Neural cell (in vitro differentiated cells): ENCODE measurements around the gene SLC6A3. TPM values are rescaled to one million over a fixed set of nuclear protein-coding genes. Genes with fewer than 3 reads are reported as not detected.

Experiments
- H2AFZ ChIP-seq: fragments of 200-600, 300-800 bp; sonication (generic), shearing (Covaris generic); 2 replicates; pipeline ENCODE4 v1.6.0; 2014; ENCODE audit warnings: low read depth, mild to moderate bottlenecking, antibody characterized with exemption, low read length, moderate library complexity
- H3F3A ChIP-seq: fragments of 200-600 bp; shearing (Covaris generic); 2 replicates; pipeline ENCODE4 v1.6.1; 2016; ENCODE audit warnings: mild to moderate bottlenecking, moderate library complexity, mixed read lengths, antibody characterized with exemption, low read length; ENCODE audit not compliant: insufficient read depth, poor library complexity, severe bottlenecking
- H3K27ac ChIP-seq: fragments of 200-600, 300-800 bp; sonication (generic), shearing (Covaris generic); 2 replicates; pipeline ENCODE4 v1.5.1; 2014; ENCODE audit warnings: mild to moderate bottlenecking, low read length, moderate library complexity
- H3K27me3 ChIP-seq: fragments of 300-800, 200-600 bp; sonication (generic), shearing (Covaris generic); 2 replicates; pipeline ENCODE4 v1.6.0; 2014; ENCODE audit warnings: mild to moderate bottlenecking, low read depth, low read length, moderate library complexity; ENCODE audit not compliant: insufficient read depth
- H3K36me3 ChIP-seq: fragments of 300-800, 200-600 bp; sonication (generic), shearing (Covaris generic); 2 replicates; pipeline ENCODE4 v1.5.1; 2014; ENCODE audit warnings: mild to moderate bottlenecking, antibody characterized with exemption, low read length, moderate library complexity; ENCODE audit not compliant: insufficient read depth
- H3K4me2 ChIP-seq: fragments of 300-800, 200-600 bp; sonication (generic), shearing (Covaris generic); 2 replicates; pipeline ENCODE4 v1.6.0; 2014; ENCODE audit warnings: mild to moderate bottlenecking, low read length
- H3K4me3 ChIP-seq: fragments of 300-800, 200-600 bp; sonication (generic), shearing (Covaris generic); 2 replicates; pipeline ENCODE4 v1.5.1; 2014; ENCODE audit warnings: mild to moderate bottlenecking, low read length, moderate library complexity
- H3K79me2 ChIP-seq: fragments of 200-600 bp; shearing (Covaris generic); replicated peaks from 2 replicates; pipeline ENCODE4 v1.6.0; 2014; ENCODE audit warnings: mild to moderate bottlenecking, low read length, moderate library complexity; ENCODE audit not compliant: insufficient read depth
- H3K9ac ChIP-seq: fragments of 300-800, 200-600 bp; sonication (generic), shearing (Covaris generic); 2 replicates; pipeline ENCODE4 v1.6.1; 2016; ENCODE audit warnings: mild to moderate bottlenecking, low read length, mixed read lengths
- H3K9me2 ChIP-seq: fragments of 200-600 bp; shearing (Covaris generic); 2 replicates; pipeline ENCODE4 v1.6.1; 2016; ENCODE audit warnings: mild to moderate bottlenecking, low read length, mixed read lengths; ENCODE audit not compliant: insufficient read depth
- H3K9me3 ChIP-seq: fragments of 200-600, 300-800 bp; sonication (generic), shearing (Covaris generic); 2 replicates; pipeline ENCODE4 v1.6.1; 2016; ENCODE audit warnings: mild to moderate bottlenecking, mixed run types, low read length, moderate library complexity, mixed read lengths
- H4K20me1 ChIP-seq: fragments of 200-600 bp; shearing (Covaris generic); 2 replicates; pipeline ENCODE4 v1.6.1; 2016; ENCODE audit warnings: mild to moderate bottlenecking, mixed run types; ENCODE audit not compliant: insufficient read depth
- EP300 ChIP-seq: fragments of 450-650 bp; conservative IDR thresholded peaks from 2 replicates; pipeline ENCODE4 v1.6.1; 2014; ENCODE audit warnings: antibody characterized with exemption, mild to moderate bottlenecking, moderate library complexity; ENCODE audit not compliant: poor library complexity, severe bottlenecking
- EZH2 ChIP-seq: fragments of 200-600, 300-800 bp; shearing (Covaris generic), sonication (generic); IDR thresholded peaks from 2 replicates; pipeline ENCODE4 v1.6.1; 2014; ENCODE audit warnings: antibody characterized with exemption, low read length, borderline replicate concordance, mild to moderate bottlenecking; ENCODE audit not compliant: insufficient read depth, poor library complexity, severe bottlenecking
- MXI1 ChIP-seq: fragments of 450-650 bp; conservative IDR thresholded peaks from 2 replicates; pipeline ENCODE4 v1.6.1; 2014; ENCODE audit warnings: antibody characterized with exemption, mild to moderate bottlenecking; ENCODE audit not compliant: poor library complexity, severe bottlenecking
- POLR2AphosphoS5 ChIP-seq: IDR thresholded peaks from 2 replicates; pipeline ENCODE4 v1.6.1; 2012
- RAD21 ChIP-seq: fragments of 450-650 bp; conservative IDR thresholded peaks from 2 replicates; pipeline ENCODE4 v1.6.1; 2014; ENCODE audit warnings: antibody characterized with exemption, mild to moderate bottlenecking, moderate library complexity
- SMC3 ChIP-seq: fragments of 450-650 bp; conservative IDR thresholded peaks from 2 replicates; pipeline ENCODE4 v1.6.1; 2014; ENCODE audit warnings: antibody characterized with exemption, mild to moderate bottlenecking, moderate library complexity; ENCODE audit not compliant: poor library complexity
- TAF1 ChIP-seq: IDR thresholded peaks from 2 replicates; pipeline ENCODE4 v1.6.1; 2012; ENCODE audit warnings: low read depth
- polyA plus RNA-seq: library from polyadenylated mRNA; depleted of rRNA; stranded (reverse); fragments of >200 nt; gene quantifications from 2 replicates; pipeline ENCODE4 v1.2.3, GENCODE V29; 2014
- TF ChIP-seq, protein P1 (sequence below): IDR thresholded peaks from 2 replicates; pipeline ENCODE4 v1.6.1; 2012; ENCODE audit warnings: borderline replicate concordance
- TF ChIP-seq, protein P2 (sequence below): fragments of 450-650 bp; IDR thresholded peaks from 2 replicates; pipeline ENCODE4 v1.5.1; 2014; ENCODE audit warnings: antibody characterized with exemption, mild to moderate bottlenecking, moderate library complexity; ENCODE audit not compliant: poor library complexity, severe bottlenecking

The SLC6A3 gene
- polyA plus RNA-seq, 1 donor from 2014 or later, result 0.77 TPM

DNA sequence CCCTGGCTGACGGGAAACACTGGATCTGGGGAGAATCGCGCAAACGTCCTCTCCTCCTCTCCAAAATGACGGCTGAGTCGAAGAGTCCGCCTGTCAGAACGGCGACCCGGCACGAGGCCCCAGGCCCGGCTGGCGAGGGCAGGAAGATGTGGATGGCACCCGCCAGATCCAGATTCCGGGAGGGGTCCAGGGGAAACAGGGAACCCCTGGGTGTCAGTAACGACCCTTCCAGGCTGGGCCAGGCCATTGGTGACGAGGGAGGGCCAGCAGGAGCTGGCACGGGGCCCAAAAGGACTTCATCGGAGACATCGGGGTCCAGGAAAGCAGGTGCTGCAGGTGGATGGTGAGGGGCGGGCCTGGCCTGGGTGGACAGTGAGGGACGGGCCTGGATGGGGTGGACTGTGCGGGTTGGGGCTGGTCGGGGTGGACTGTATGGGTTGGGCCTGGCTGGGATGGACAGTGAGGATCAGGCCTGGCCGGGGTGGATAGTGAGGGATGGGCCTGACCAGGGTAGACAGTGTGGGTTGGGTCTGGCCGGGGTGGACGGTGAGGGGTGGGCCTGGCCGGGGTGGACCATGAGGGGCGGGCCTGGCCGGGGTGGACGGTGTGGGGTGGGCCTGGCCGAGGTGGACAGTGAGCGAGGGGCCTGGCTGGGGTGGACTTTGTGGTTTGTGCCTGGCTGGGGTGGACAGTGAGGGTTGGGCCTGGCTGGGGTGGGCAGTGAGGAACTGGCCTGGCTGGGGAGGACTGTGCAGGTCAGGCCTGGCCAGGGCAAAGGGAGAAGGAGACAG, 14.0 kb downstream of the SLC6A3 start:
- Histone ChIP-seq H3K79me2 (no peaks in the 10 kb centered on the region), H2AFZ (no peak overlapping the region), H3K4me2 (no peak overlapping the region), H4K20me1 (no peaks in the 10 kb centered on the region), H3K9ac (no peak overlapping the region), H3K27ac (no peak overlapping the region), H3K9me3 (peaks cover 14% of the 10 kb centered on the region), H3K4me3 (no peak overlapping the region), H3K9me2 (no peaks in the 10 kb centered on the region), H3F3A (no peaks in the 10 kb centered on the region), H3K27me3 (no peaks in the 10 kb centered on the region), H3K36me3 (no peaks in the 10 kb centered on the region)
- TF ChIP-seq, protein P1, sequence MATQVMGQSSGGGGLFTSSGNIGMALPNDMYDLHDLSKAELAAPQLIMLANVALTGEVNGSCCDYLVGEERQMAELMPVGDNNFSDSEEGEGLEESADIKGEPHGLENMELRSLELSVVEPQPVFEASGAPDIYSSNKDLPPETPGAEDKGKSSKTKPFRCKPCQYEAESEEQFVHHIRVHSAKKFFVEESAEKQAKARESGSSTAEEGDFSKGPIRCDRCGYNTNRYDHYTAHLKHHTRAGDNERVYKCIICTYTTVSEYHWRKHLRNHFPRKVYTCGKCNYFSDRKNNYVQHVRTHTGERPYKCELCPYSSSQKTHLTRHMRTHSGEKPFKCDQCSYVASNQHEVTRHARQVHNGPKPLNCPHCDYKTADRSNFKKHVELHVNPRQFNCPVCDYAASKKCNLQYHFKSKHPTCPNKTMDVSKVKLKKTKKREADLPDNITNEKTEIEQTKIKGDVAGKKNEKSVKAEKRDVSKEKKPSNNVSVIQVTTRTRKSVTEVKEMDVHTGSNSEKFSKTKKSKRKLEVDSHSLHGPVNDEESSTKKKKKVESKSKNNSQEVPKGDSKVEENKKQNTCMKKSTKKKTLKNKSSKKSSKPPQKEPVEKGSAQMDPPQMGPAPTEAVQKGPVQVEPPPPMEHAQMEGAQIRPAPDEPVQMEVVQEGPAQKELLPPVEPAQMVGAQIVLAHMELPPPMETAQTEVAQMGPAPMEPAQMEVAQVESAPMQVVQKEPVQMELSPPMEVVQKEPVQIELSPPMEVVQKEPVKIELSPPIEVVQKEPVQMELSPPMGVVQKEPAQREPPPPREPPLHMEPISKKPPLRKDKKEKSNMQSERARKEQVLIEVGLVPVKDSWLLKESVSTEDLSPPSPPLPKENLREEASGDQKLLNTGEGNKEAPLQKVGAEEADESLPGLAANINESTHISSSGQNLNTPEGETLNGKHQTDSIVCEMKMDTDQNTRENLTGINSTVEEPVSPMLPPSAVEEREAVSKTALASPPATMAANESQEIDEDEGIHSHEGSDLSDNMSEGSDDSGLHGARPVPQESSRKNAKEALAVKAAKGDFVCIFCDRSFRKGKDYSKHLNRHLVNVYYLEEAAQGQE, result no peak
- TF ChIP-seq TAF1, result no peak
- TF ChIP-seq RAD21, result no peak
- no peak for TF ChIP-seq SMC3
- TF ChIP-seq EP300, result no peak
- no peak for TF ChIP-seq MXI1
- no peak for TF ChIP-seq EZH2
- no peak for TF ChIP-seq POLR2AphosphoS5
- TF ChIP-seq, protein P2, sequence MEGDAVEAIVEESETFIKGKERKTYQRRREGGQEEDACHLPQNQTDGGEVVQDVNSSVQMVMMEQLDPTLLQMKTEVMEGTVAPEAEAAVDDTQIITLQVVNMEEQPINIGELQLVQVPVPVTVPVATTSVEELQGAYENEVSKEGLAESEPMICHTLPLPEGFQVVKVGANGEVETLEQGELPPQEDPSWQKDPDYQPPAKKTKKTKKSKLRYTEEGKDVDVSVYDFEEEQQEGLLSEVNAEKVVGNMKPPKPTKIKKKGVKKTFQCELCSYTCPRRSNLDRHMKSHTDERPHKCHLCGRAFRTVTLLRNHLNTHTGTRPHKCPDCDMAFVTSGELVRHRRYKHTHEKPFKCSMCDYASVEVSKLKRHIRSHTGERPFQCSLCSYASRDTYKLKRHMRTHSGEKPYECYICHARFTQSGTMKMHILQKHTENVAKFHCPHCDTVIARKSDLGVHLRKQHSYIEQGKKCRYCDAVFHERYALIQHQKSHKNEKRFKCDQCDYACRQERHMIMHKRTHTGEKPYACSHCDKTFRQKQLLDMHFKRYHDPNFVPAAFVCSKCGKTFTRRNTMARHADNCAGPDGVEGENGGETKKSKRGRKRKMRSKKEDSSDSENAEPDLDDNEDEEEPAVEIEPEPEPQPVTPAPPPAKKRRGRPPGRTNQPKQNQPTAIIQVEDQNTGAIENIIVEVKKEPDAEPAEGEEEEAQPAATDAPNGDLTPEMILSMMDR, result no peak

DNA sequence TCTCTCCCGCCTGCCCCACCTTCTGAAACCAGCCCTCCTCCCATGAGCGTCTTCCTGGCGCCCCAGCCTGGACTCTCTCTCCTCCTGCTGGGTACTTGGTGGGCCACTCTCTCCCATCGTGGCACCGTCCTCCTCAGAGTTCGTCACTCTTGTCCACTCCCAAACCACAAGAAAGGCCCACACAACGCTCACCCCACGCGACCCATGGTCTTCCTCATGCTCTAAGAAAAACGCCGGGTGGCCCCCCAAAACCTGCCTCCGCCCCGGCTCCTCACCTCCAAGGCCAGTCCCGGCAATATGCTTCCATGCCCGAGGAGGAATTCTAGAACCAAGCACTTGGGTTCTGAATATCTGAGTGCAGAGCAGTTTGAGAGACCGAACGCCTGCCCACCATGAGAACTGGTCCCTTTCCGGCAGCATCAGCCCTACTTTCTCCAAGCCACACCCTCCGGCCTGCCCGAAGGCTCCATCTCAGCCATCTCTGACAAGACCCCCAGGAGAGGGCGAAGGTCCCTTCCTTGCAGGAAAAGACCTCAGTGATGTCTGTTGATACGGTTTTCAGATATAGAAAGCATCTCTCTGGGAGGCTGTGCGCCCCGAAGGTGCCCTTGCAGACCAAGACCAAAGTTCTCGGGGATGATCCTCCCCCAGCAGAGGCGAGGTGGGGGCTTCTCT, 15.0 kb downstream of the SLC6A3 start:
- Histone ChIP-seq H3K4me2 (no peak overlapping the region), H3K4me3 (no peak overlapping the region), H3K79me2 (no peaks in the 10 kb centered on the region), H3K9me3 (peaks cover 14% of the 10 kb centered on the region), H4K20me1 (no peaks in the 10 kb centered on the region), H3K27me3 (no peaks in the 10 kb centered on the region), H3F3A (no peaks in the 10 kb centered on the region), H3K36me3 (no peaks in the 10 kb centered on the region), H2AFZ (no peak overlapping the region), H3K9ac (no peak overlapping the region), H3K9me2 (no peaks in the 10 kb centered on the region), H3K27ac (no peak overlapping the region)
- TF ChIP-seq TAF1 (no peak), POLR2AphosphoS5 (no peak), RAD21 (no peak)
